SU-DHL-6 (cell line): ENCODE measurements around the gene RNF225.

ENCODE experiments used
- CTCF ChIP-seq: fragments of 200-600 bp; sonication (generic); IDR thresholded peaks from one replicate; pipeline ENCODE4 v1.5.1; 2017; ENCODE audit warnings: antibody characterized with exemption, mild to moderate bottlenecking, low read length, moderate library complexity; ENCODE audit not compliant: insufficient read depth, poor library complexity, severe bottlenecking
- EZH2phosphoT487 ChIP-seq: fragments of 200-600 bp; sonication (generic), shearing (Covaris generic); conservative IDR thresholded peaks from 2 replicates; pipeline ENCODE4 v1.6.1; 2018; ENCODE audit warnings: mild to moderate bottlenecking, antibody characterized with exemption, low read length, moderate library complexity, mixed read lengths

GRCh38 chr19:58434217-58434616, 38.8 kb downstream of the RNF225 start:
- TF ChIP-seq CTCF (no peak), EZH2phosphoT487 (no peak)
